Measurements from ENCODE around the gene ANKRD6. TPM values are rescaled to one million over a fixed set of nuclear protein-coding genes. Genes with fewer than 3 reads are reported as not detected.
A peak's percentile ranks its signal among the peaks of the same experiment; 100 is the strongest.
"Not testable (repeated sequence)": the region's sequence is repeated elsewhere in the genome, so short reads cannot be mapped to it uniquely, and the experiment has no call there.

ANKRD6 gene
- total RNA-seq: 7.7 TPM
- polyA plus RNA-seq (ENCODE audit: insufficient read depth in 1 of 8, insufficient read length in 8 of 8, low replicate concordance in 1 of 8): 10 to 100 TPM in 1 of 8 donors, 1 to 10 TPM in 7; 5.9 to 12.2 (median 7.5) TPM
- long read RNA-seq, donor 1: 0 reads
- long read RNA-seq, donor 2: 0 reads
- long read RNA-seq, donor 3, partial matches to known transcripts: 12 of 42 reads
- long read RNA-seq, donor 3, other reads (novel, unspliced or antisense): 30 of 42 reads
- long read RNA-seq, donor 4: 0 reads
- long read RNA-seq, donor 5, partial matches to known transcripts: 13 of 73 reads
- long read RNA-seq, donor 5, other reads (novel, unspliced or antisense): 60 of 73 reads
- long read RNA-seq, donor 6, full-length matches to known transcripts: 2 of 2 reads
- long read RNA-seq, donor 6, partial matches to known transcripts: 0 of 2 reads
- long read RNA-seq, donor 6, other reads (novel, unspliced or antisense): 0 of 2 reads
- long read RNA-seq, donor 7: 0 reads
- long read RNA-seq, donor 8: 0 reads
- long read RNA-seq, donor 9: 0 reads
- long read RNA-seq, donor 10, partial matches to known transcripts: 39 of 49 reads
- long read RNA-seq, donor 10, other reads (novel, unspliced or antisense): 10 of 49 reads
- long read RNA-seq, donor 11, partial matches to known transcripts: 0 of 29 reads
- long read RNA-seq, donor 11, other reads (novel, unspliced or antisense): 28 of 29 reads

- Histone ChIP-seq H3K4me1 (ENCODE audit: control insufficient read depth, insufficient read depth, low read length) (peaks cover 8% of the 10 kb centered on the region), H3K27ac (ENCODE audit: low read length) (no peak within 1 kb of the TSS), H3K36me3 (ENCODE audit: control insufficient read depth, insufficient read depth, low read length) (no peaks in the 10 kb centered on the region), H3K9me3 (replicated peaks; ENCODE audit: control insufficient read depth, low read depth, low read length) (no peaks in the 10 kb centered on the region), H3K4me3 (ENCODE audit: low read length) (peak within 1 kb of the TSS; percentile 64), H3K27me3 (ENCODE audit: control insufficient read depth, insufficient read depth, low read length) (peaks cover 14% of the 10 kb centered on the region)
- under 1% methylated on average over 27 of the region's 38 CpGs for WGBS (ENCODE audit: insufficient coverage)
- DNase-seq: peak; percentile 78
Observed at GRCh38 chr6:89432875-89433251, at the start of gene ANKRD6. ANKRD6 (plus strand) TSS chr6:89433152; CDS start chr6:89566977, 133,825 bp downstream.

- 8% methylated on average over 2 of the region's 5 CpGs for WGBS (ENCODE audit: insufficient coverage)
- peak overlapping the region; percentile 6 for H3K27ac ChIP-seq (ENCODE audit: low read length)
Observed at GRCh38 chr6:89385156-89385667, 47.7 kb upstream of the ANKRD6 start.

DNA sequence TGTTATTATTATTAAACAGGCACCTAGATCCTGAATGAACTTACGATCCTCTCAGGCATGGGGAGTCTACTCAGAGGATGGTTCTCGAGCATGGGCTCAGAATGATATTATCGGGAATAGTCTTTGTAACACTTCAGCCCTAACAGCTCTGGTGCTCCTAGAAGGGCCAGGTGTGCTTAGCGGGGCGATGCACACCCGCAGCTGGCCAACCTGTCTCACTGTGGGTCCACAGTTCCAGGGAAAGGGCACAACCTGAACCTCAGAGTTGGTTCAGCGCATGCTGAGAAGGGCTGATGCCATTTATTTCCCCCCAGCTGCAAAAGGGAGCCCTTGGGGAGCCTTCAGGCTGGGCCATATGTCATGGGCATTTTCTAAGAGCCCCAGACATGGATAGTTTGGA, 47.1 kb upstream of the ANKRD6 start:
- Histone ChIP-seq H3K9me3 (replicated peaks; ENCODE audit: control insufficient read depth, low read depth, low read length) (no peaks in the 10 kb centered on the region), H3K4me1 (ENCODE audit: control insufficient read depth, insufficient read depth, low read length) (peaks cover 10% of the 10 kb centered on the region), H3K36me3 (ENCODE audit: control insufficient read depth, insufficient read depth, low read length) (peaks cover 2% of the 10 kb centered on the region), H3K27me3 (ENCODE audit: control insufficient read depth, insufficient read depth, low read length) (no peaks in the 10 kb centered on the region), H3K27ac (ENCODE audit: low read length) (peak overlapping the region; percentile 6), H3K4me3 (ENCODE audit: low read length) (no peak overlapping the region)
- no peak for DNase-seq
- 79% methylated on average over 7 of the region's 7 CpGs for WGBS (ENCODE audit: insufficient coverage)

More at GRCh38 chr6:89385156-89385667, 47.7 kb upstream of the ANKRD6 start:
- H3K4me3 ChIP-seq (ENCODE audit: low read length): no peak overlapping the region
- no peaks in the 10 kb centered on the region for H3K27me3 ChIP-seq (ENCODE audit: control insufficient read depth, insufficient read depth, low read length)
- H3K36me3 ChIP-seq (ENCODE audit: control insufficient read depth, insufficient read depth, low read length): peaks cover 2% of the 10 kb centered on the region
- H3K4me1 ChIP-seq (ENCODE audit: control insufficient read depth, insufficient read depth, low read length): peaks cover 10% of the 10 kb centered on the region
- no peaks in the 10 kb centered on the region for H3K9me3 ChIP-seq (replicated peaks; ENCODE audit: control insufficient read depth, low read depth, low read length)
- DNase-seq: peak; percentile 84

- no peaks in the 10 kb centered on the region for H3K27me3 ChIP-seq (ENCODE audit: control insufficient read depth, insufficient read depth, low read length)
- H3K4me3 ChIP-seq (ENCODE audit: low read length): no peak overlapping the region
- DNase-seq: no peak
- WGBS (ENCODE audit: insufficient coverage): 95% methylated on average over 5 of the region's 6 CpGs
- peaks cover 2% of the 10 kb centered on the region for H3K36me3 ChIP-seq (ENCODE audit: control insufficient read depth, insufficient read depth, low read length)
- no peak overlapping the region for H3K27ac ChIP-seq (ENCODE audit: low read length)
- H3K9me3 ChIP-seq (replicated peaks; ENCODE audit: control insufficient read depth, low read depth, low read length): no peaks in the 10 kb centered on the region
- H3K4me1 ChIP-seq (ENCODE audit: control insufficient read depth, insufficient read depth, low read length): peaks cover 10% of the 10 kb centered on the region
Observed at GRCh38 chr6:89386917-89387491, 45.9 kb upstream of the ANKRD6 start.

GRCh38 chr6:89387516-89388201, 45.3 kb upstream of the ANKRD6 start:
- H3K36me3 ChIP-seq (ENCODE audit: control insufficient read depth, insufficient read depth, low read length): peaks cover 2% of the 10 kb centered on the region
- no peaks in the 10 kb centered on the region for H3K9me3 ChIP-seq (replicated peaks; ENCODE audit: control insufficient read depth, low read depth, low read length)
- H3K27ac ChIP-seq (ENCODE audit: low read length): no peak overlapping the region
- no peaks in the 10 kb centered on the region for H3K27me3 ChIP-seq (ENCODE audit: control insufficient read depth, insufficient read depth, low read length)
- peaks cover 10% of the 10 kb centered on the region for H3K4me1 ChIP-seq (ENCODE audit: control insufficient read depth, insufficient read depth, low read length)
- no peak overlapping the region for H3K4me3 ChIP-seq (ENCODE audit: low read length)
- no peak for DNase-seq
- WGBS (ENCODE audit: insufficient coverage): 77% methylated on average over 4 of the region's 9 CpGs

DNA sequence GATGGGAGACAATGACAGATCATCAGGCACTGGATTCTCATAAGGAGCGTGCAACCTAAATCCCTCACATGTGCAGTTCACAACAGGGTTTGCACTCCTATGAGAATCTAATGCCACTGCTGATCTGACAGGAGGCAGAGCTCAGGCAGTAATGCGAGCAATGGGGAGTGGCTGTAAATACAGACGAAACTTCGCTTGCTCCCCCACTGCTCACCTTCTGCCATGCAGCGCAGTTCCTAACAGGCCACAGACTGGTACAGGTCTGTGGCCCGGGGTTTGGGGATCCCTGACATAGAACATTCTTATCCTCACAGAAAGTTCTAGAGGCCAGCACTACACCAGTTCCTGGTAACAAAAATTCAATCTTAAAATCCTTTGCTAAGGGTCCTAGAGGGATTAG, 44.1 kb upstream of the ANKRD6 start:
- H3K27ac ChIP-seq (ENCODE audit: low read length): no peak overlapping the region
- no peaks in the 10 kb centered on the region for H3K9me3 ChIP-seq (replicated peaks; ENCODE audit: control insufficient read depth, low read depth, low read length)
- whole genome bisulfite sequencing (ENCODE audit: insufficient coverage): 83% methylated on average over 4 of the region's 6 CpGs
- H3K27me3 ChIP-seq (ENCODE audit: control insufficient read depth, insufficient read depth, low read length): no peaks in the 10 kb centered on the region
- H3K4me1 ChIP-seq (ENCODE audit: control insufficient read depth, insufficient read depth, low read length): peaks cover 10% of the 10 kb centered on the region
- H3K36me3 ChIP-seq (ENCODE audit: control insufficient read depth, insufficient read depth, low read length): peaks cover 2% of the 10 kb centered on the region
- H3K4me3 ChIP-seq (ENCODE audit: low read length): no peak overlapping the region
- DNase-seq: no peak

DNA sequence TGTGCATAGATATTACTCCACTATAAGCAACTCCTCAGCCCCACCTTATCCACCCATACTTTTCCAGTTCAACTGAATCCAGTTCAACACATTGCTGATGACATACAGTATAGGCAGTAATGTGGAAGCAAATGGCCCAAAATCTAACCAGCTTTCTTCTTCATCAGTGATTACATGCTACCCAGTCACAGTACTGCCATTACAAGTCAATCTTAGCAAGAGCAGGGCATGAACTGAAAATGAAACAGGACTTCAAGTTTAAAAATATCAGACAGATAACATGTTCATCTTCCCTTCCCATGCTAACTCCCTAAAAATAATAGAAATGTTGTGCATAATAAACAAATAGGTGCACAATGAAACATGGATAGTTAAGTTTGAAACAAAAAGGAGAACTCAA, 40.1 kb upstream of the ANKRD6 start:
- H3K4me1 ChIP-seq (ENCODE audit: control insufficient read depth, insufficient read depth, low read length): no peaks in the 10 kb centered on the region
- no peak for DNase-seq
- H3K27me3 ChIP-seq (ENCODE audit: control insufficient read depth, insufficient read depth, low read length): no peaks in the 10 kb centered on the region
- H3K9me3 ChIP-seq (replicated peaks; ENCODE audit: control insufficient read depth, low read depth, low read length): no peaks in the 10 kb centered on the region
- H3K36me3 ChIP-seq (ENCODE audit: control insufficient read depth, insufficient read depth, low read length): no peaks in the 10 kb centered on the region
- no peak overlapping the region for H3K4me3 ChIP-seq (ENCODE audit: low read length)
- no peak overlapping the region for H3K27ac ChIP-seq (ENCODE audit: low read length)

DNA sequence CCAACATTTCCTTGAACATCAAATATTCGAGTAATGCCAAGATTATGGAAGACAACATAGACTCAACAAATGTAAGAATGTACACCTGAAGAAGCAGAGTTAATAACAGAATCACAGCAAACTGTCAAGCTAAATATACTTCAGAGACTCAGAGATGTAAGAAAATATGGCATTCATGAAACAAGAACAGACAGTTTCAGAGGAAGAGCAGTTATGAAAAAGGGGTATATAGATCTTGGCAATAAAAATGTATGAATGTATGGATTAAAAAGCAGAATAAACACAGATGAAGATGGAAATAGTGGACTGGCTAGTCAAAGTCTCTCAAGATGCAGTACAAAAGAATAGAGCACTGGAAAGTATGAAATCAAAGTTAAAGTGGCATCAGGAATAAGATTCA, 39.3 kb upstream of the ANKRD6 start:
- Histone ChIP-seq H3K36me3 (ENCODE audit: control insufficient read depth, insufficient read depth, low read length) (no peaks in the 10 kb centered on the region), H3K4me3 (ENCODE audit: low read length) (no peak overlapping the region), H3K27ac (ENCODE audit: low read length) (no peak overlapping the region), H3K4me1 (ENCODE audit: control insufficient read depth, insufficient read depth, low read length) (no peaks in the 10 kb centered on the region), H3K9me3 (replicated peaks; ENCODE audit: control insufficient read depth, low read depth, low read length) (no peaks in the 10 kb centered on the region), H3K27me3 (ENCODE audit: control insufficient read depth, insufficient read depth, low read length) (no peaks in the 10 kb centered on the region)
- no CpG with 5 or more reads among the region's 1 CpG for WGBS (ENCODE audit: insufficient coverage)
- no peak for DNase-seq

GRCh38 chr6:89397884-89398283, 35.1 kb upstream of the ANKRD6 start:
- H3K9me3 ChIP-seq (replicated peaks; ENCODE audit: control insufficient read depth, low read depth, low read length); H3K27me3 ChIP-seq (ENCODE audit: control insufficient read depth, insufficient read depth, low read length); H3K36me3 ChIP-seq (ENCODE audit: control insufficient read depth, insufficient read depth, low read length); H3K4me3 ChIP-seq (ENCODE audit: low read length); H3K4me1 ChIP-seq (ENCODE audit: control insufficient read depth, insufficient read depth, low read length); H3K27ac ChIP-seq (ENCODE audit: low read length); DNase-seq: not testable (repeated sequence)
- 50% methylated on average over 1 of the region's 4 CpGs for WGBS (ENCODE audit: insufficient coverage)

Measured in muscle of leg (tissue), 16 donors.